HG03378 (cell line): ENCODE results near the gene SLC16A4.
"Not testable (repeated sequence)": the region's sequence is repeated elsewhere in the genome, so short reads cannot be mapped to it uniquely, and the experiment has no call there.

Experiments used
- ATAC-seq: cut with Tn5 transposase; IDR thresholded peaks from one replicate; pipeline ENCODE4 v1.9.1; 2021; ENCODE audit warnings: mild to moderate bottlenecking, moderate library complexity; ENCODE audit not compliant: unreplicated experiment

SLC16A4 gene

DNA sequence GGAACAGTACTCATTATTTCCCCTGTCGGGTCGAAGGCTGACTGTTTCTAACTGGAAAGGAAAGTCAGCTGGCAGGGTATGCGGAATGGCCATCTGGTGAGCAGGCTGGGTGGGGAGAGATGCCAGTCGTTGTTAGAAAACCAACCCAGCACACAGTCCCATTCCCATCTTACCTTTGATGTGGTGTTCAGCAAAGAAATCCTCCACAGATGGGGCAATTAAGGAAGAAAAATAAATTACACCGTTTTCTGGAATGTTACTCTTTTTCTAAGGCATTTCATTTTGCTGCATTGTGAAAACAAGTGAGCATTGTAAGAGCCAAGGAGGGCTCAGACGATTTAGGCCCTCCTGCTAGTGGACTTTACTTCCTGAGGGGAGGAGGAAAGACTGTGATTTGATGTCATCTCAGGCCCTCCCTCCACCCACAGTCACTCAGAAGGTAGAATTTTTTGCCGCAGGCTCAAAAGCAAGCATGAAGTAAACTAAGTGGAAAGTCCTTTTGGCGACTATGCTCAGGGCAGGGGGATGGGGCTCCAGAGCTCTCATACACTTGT is at the start of gene SLC16A4:
Gene SLC16A4, minus strand, starts transcription at position 335 of the 554 bp plus-strand sequence. CDS start 1,703 bp downstream, outside the sequence.
- no peak for ATAC-seq

- ATAC-seq, result not testable (repeated sequence)
These were observed 49.0 kb upstream of the SLC16A4 start for GRCh38 chr1:110439873-110440272.

- ATAC-seq, result no peak
These were observed 48.1 kb upstream of the SLC16A4 start for GRCh38 chr1:110438893-110439292.

DNA sequence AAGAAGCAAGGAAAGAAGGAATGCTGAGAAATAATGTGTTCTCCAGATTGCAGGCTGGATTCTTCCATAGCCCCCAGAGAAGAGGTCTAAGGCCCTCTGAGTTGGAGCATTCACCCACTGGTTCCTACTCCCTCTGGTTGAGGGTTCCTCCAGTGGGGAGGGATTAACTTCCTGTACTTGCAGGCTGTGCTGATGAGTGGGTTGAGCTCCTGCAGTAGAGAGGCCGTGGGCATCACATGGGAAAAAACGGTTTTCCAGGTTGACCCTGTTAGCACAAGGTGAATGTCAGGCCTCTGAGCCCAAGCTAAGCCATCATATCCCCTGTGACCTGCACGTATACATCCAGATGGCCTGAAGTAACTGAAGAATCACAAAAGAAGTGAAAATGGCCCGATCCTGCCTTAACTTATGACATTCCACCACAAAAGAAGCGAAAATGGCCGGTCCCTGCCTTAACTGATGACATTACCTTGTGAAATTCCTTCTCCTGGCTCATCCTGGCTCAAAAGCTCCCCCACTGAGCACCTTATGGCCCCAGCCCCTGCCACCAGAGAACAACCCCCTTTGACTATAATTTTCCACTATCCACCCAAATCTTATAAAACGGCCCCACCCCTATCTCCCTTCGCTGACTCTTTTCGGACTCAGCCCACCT is 46.9 kb upstream of the SLC16A4 start:
- ATAC-seq, result not testable (repeated sequence)

DNA sequence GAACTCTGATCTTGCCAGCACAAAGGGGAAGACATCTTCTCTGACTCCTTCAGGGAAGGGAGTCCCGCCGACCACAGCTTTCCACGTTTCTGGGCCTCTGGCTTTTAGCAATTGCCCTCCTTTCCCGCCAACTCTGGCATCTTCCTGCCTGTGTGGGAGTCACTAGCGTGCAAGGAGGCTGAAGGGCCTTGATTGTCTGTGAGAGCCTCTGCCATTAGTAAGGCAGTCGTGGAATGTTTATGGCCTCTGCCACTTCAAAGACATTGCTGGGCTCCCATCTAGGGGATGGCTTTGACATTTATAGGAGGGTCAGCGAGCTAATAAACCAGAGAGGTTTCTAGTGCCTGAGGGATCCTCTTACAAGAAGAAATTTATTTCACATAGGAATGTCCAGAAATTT is 45.8 kb upstream of the SLC16A4 start:
- ATAC-seq, result no peak

- ATAC-seq, result no peak
These were observed 44.1 kb upstream of the SLC16A4 start for GRCh38 chr1:110434946-110435345.

GRCh38 chr1:110433803-110434202 is 43.0 kb upstream of the SLC16A4 start:
- no peak for ATAC-seq

DNA sequence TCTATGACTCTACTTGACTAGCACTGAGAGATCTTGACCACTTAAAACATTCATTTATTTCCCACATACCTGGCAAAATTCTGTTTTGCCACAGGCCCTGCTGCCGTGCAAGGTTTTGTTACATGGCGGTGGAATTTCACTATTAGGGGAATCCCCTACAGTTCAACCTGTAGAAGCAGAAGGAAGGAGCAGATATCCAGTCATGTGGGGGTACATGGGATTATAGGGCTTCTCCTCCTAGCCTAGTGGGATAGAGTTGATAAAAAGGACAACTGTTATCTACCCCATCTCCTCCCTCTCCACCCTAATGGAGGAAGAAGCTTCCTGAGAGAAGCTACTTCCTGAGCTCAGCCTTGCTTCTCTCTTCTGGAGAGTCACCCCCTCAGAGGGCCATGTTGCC is 42.4 kb upstream of the SLC16A4 start:
- ATAC-seq, result no peak

GRCh38 chr1:110430901-110431300 is 40.1 kb upstream of the SLC16A4 start:
- no peak for ATAC-seq

- no peak for ATAC-seq
These were observed 39.5 kb upstream of the SLC16A4 start for GRCh38 chr1:110430366-110430765.

DNA sequence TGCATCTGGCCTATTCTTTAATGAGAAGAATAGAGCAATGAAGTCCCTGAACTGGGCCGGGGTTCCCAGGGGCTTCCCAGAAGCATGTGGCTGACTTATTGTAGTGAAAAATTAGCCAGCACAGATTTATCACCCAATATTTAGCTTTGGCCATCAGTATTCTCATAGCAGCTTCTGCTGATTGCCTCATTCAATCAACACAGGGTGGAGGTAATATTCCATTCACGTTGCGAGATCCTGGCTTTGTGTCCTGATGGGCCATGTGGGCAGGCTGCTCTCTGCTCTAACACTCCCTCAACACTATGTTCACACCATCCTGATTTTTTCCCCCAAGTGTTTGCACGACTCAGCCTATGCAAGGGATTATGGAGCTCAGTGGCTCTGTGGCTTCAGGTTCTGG is 38.1 kb upstream of the SLC16A4 start:
- ATAC-seq, result no peak

- ATAC-seq, result no peak
These were observed 36.0 kb upstream of the SLC16A4 start for GRCh38 chr1:110426854-110427253.

DNA sequence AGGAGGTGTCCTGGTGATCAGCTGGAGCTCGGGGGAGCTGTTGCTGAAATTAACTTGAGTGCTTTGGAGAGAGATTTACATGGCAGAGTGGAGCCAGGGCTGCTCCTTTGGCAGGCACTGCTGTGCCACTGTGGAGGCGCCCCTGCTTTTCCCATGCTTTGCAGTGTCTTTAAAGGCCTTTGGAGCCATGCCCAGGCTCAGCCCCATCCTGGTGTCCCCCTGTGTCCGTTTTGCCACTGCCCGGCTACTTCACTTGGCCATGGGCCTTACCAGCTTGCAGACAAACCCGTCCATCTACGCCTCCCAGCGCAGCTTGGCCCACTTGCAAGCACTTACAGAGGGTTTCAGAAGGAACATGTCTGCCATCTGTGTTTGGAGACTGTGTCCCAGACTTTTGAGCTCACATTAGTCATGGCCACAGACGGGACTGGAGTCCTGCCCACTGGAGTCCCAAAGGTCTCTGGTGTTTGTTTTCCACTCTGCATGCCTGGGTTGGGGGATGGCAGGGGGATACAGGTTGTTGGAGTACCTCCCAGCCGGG is 34.9 kb upstream of the SLC16A4 start:
- no peak for ATAC-seq

DNA sequence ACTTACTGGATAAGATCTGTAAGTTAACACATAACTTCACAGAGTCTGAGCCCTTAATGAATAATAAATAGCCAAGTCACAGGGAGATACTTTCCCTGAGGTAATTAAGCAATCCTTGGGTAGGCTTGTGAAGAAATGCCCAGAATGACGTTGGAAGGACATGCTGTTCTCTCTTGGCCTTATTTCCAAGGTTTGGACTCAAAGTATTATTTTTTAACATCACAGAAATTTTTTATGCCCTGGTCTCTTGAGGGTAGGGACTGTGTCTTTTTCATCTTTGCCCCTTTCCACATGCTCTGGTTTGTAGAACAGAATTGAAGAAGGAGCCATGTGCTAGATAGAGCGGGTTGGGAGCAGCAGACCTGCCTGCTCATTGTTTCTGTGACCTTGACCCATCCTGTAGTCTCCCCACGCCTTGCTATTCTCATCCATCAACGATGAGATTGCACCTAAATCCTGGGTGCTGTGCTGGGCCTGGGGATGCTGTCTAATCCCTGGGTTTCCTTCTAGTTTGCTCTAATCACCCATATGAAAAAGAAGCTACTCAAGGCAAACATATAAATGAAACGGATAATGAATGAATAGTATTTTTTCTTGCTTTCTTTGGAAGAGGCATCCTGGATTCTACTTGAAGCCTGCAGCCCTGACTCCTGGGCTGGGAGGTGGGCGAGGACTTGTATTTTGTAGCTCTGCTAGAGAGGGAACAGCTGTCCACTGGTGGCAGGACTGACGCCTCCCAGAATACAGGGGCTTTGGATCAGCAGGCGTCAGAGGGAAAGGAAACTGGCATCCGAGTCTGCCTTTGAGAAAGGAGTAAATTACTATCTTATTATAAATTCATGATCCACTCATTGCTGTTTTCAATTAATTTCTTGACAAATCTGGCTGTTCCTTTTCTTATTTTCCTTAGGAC is 34.1 kb upstream of the SLC16A4 start:
- ATAC-seq, result no peak

DNA sequence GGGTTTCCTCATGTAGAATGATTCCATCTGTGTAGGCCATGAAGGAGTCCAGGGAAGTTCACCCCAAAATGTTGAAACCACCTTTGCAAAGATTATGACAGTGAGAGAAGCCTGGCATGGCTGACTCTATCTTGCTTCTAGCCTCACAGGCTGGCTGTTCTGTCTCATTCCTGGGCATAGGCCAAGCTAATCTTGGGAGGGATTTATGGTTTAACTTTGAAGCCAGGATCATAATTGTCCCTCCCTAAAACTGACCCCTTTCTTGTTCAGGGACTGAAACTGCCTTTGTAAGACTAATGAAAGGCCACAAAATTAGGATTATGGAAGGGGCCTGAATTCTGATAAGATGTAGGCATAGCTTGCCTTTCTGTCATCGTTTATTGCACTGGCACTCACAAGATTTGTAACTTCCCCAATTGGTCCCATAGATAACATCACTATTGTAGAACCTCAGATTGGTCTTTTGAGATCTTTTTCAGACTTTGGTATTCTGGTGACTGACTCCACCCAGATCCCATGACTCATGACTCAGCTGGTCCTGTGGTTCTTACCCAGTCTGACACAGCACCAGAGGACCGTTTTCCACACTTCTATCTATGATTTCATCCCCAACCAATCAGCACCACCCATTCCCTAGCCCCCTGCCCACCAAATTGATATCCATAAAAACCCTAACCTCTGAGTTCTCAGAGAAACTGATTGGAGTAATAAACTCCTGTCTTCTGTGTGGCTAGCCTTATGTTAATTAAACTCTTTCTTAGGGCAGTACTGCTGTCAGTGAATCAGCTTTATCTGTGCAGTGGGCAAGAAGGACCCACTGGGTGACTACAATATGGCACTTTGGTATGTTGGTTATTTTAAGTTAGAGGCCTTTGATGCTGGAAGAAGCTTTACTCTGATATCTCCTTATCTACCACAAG is 30.3 kb upstream of the SLC16A4 start:
- ATAC-seq, result no peak

GRCh38 chr1:110420023-110420662 is 29.3 kb upstream of the SLC16A4 start:
- no peak for ATAC-seq

DNA sequence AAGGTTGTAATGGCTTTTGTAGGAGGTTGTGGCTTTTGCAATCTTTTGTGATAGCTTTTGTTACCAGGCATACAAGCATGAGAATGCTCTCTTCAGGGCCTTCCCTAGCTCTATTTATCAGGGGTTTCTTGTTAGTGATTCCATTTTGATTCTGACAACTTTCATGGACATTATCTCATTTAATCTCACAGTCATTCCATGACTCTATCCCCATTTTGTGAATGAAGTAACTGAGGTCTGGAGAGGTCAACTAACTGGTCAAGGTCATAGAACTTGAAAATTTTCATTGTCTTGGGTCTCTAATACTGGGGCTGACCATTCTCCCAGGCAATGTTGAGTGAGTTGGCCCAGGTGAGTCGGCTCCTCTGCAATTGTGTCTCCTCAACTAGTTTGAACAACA is 27.9 kb upstream of the SLC16A4 start:
- no peak for ATAC-seq

DNA sequence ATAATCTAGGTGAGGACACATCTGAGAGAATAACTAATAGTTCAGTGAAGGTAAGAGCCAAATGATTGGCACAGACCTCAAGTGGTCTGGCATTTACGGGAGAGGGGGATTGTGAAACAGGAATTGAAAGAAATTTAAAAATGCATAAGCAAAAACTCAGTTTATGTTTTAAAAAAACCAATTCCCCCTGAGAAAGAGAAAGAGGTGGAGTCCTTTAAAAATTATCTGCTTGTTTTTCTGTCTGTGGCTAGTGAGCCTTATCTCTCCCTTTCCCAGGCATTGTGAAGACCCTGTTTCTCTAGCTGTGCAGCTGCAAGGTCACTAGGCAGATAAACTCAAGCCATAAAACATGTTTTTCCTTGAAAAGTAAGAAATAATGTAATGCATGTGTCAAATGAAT is 22.2 kb upstream of the SLC16A4 start:
- ATAC-seq, result not testable (repeated sequence)

GRCh38 chr1:110412576-110412975 is 21.8 kb upstream of the SLC16A4 start:
- ATAC-seq, result no peak

DNA sequence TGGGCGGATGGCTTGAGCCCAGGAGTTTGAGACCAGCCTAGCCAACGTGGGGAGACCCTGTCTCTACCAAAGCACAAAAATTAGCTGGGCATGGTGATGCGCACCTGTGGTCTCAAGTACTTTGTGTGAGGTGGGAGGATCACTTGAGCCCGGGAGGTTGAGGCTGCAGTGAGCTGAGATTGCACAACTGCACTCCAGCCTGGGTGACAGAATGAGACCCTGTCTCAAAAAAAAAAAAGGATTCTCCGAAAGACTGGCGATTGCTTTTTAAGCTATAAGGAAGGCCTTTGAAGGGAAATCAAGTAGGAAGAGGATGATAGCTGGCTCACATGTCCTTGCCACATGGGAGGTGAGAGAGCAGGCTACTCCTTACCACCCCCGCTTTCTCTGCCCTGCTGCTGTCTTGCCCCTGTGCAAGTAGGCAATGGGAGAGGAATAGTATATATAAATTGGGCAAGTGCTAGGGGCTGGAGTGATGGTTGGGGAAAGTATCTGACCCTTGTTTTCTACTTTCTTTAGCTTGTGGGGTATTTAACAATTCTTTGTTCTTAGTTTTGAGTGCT is 20.4 kb upstream of the SLC16A4 start:
- ATAC-seq, result no peak
